ENCODE results near the gene PPP2R5D. TPM values are rescaled to one million over a fixed set of nuclear protein-coding genes. Genes with fewer than 3 reads are reported as not detected.
A peak's percentile ranks its signal among the peaks of the same experiment; 100 is the strongest.

The PPP2R5D gene
- total and polyA plus RNA-seq, 2 of the 8 experiments (the other 6 are each of a cell fraction or from before 2014, with no cell fraction given): 52.1 to 55.7 TPM

GRCh38 chr6:42978839-42979522 lies 5.4 kb upstream of the PPP2R5D start, which contains the start of gene PEX6 (continued):
- no peak for TF ChIP-seq NRF1 (IDR thresholded peaks at IDR 0.05; ENCODE audit: low read depth, low read length)
- TF ChIP-seq POLR2AphosphoS5 (IDR thresholded peaks at IDR 0.05; ENCODE audit: low read depth, low read length): peak; percentile 84
- TF ChIP-seq CTBP2 (IDR thresholded peaks at IDR 0.05; ENCODE audit: borderline replicate concordance, insufficient read depth, insufficient read length, low read length): no peak
- no peak for TF ChIP-seq EGR1 (IDR thresholded peaks at IDR 0.05; ENCODE audit: borderline replicate concordance, low read depth, low read length)
- peak; percentile 26; the same call in 1 of the 2 replicates for TF ChIP-seq SP4 (IDR thresholded peaks at IDR 0.05; ENCODE audit: low read length)
- TF ChIP-seq SIN3A (conservative IDR thresholded peaks at IDR 0.05 in 1 of 2, IDR thresholded peaks at IDR 0.05 in 1 of 2; ENCODE audit: low read depth in 1 of 2, low read length in 2 of 2): peak; percentile 84 to 96; a peak in 2 of 4 replicates
- TF ChIP-seq CBX5 (IDR thresholded peaks at IDR 0.05; ENCODE audit: low read depth, low read length): no peak
- peak; percentile 68 to 69; a peak in 2 of 3 replicates for TF ChIP-seq POLR2A (IDR thresholded peaks at IDR 0.05; ENCODE audit: control extremely low read depth in 1 of 2, low read depth in 2 of 2, low read length in 2 of 2)
- TF ChIP-seq CEBPB (IDR thresholded peaks at IDR 0.05; ENCODE audit: low read depth, low read length): no peak
- TF ChIP-seq SP1 (IDR thresholded peaks at IDR 0.05; ENCODE audit: low read depth, low read length): no peak
- TF ChIP-seq TAF7 (optimal IDR thresholded peaks at IDR 0.05; ENCODE audit: borderline replicate concordance, low read depth, low read length): peak; percentile 16

Measured in H1 (cell line).